Neural cell (in vitro differentiated cells): Measurements from ENCODE around the gene INPP5F.

Source experiments
- EZH2 ChIP-seq: fragments of 200-600, 300-800 bp; shearing (Covaris generic), sonication (generic); IDR thresholded peaks from 2 replicates; pipeline ENCODE4 v1.6.1; 2014; ENCODE audit warnings: antibody characterized with exemption, low read length, borderline replicate concordance, mild to moderate bottlenecking; ENCODE audit not compliant: insufficient read depth, poor library complexity, severe bottlenecking
- MXI1 ChIP-seq: fragments of 450-650 bp; conservative IDR thresholded peaks from 2 replicates; pipeline ENCODE4 v1.6.1; 2014; ENCODE audit warnings: antibody characterized with exemption, mild to moderate bottlenecking; ENCODE audit not compliant: poor library complexity, severe bottlenecking
- POLR2AphosphoS5 ChIP-seq: IDR thresholded peaks from 2 replicates; pipeline ENCODE4 v1.6.1; 2012
- TAF1 ChIP-seq: IDR thresholded peaks from 2 replicates; pipeline ENCODE4 v1.6.1; 2012; ENCODE audit warnings: low read depth
- TF ChIP-seq, protein P1 (sequence below): IDR thresholded peaks from 2 replicates; pipeline ENCODE4 v1.6.1; 2012; ENCODE audit warnings: borderline replicate concordance
- TF ChIP-seq, protein P2 (sequence below): fragments of 450-650 bp; IDR thresholded peaks from 2 replicates; pipeline ENCODE4 v1.5.1; 2014; ENCODE audit warnings: antibody characterized with exemption, mild to moderate bottlenecking, moderate library complexity; ENCODE audit not compliant: poor library complexity, severe bottlenecking

GRCh38 chr10:119691726-119692125 lies 34.1 kb upstream of the INPP5F start:
- TF ChIP-seq, protein P1, sequence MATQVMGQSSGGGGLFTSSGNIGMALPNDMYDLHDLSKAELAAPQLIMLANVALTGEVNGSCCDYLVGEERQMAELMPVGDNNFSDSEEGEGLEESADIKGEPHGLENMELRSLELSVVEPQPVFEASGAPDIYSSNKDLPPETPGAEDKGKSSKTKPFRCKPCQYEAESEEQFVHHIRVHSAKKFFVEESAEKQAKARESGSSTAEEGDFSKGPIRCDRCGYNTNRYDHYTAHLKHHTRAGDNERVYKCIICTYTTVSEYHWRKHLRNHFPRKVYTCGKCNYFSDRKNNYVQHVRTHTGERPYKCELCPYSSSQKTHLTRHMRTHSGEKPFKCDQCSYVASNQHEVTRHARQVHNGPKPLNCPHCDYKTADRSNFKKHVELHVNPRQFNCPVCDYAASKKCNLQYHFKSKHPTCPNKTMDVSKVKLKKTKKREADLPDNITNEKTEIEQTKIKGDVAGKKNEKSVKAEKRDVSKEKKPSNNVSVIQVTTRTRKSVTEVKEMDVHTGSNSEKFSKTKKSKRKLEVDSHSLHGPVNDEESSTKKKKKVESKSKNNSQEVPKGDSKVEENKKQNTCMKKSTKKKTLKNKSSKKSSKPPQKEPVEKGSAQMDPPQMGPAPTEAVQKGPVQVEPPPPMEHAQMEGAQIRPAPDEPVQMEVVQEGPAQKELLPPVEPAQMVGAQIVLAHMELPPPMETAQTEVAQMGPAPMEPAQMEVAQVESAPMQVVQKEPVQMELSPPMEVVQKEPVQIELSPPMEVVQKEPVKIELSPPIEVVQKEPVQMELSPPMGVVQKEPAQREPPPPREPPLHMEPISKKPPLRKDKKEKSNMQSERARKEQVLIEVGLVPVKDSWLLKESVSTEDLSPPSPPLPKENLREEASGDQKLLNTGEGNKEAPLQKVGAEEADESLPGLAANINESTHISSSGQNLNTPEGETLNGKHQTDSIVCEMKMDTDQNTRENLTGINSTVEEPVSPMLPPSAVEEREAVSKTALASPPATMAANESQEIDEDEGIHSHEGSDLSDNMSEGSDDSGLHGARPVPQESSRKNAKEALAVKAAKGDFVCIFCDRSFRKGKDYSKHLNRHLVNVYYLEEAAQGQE = no peak
- TF ChIP-seq, protein P2, sequence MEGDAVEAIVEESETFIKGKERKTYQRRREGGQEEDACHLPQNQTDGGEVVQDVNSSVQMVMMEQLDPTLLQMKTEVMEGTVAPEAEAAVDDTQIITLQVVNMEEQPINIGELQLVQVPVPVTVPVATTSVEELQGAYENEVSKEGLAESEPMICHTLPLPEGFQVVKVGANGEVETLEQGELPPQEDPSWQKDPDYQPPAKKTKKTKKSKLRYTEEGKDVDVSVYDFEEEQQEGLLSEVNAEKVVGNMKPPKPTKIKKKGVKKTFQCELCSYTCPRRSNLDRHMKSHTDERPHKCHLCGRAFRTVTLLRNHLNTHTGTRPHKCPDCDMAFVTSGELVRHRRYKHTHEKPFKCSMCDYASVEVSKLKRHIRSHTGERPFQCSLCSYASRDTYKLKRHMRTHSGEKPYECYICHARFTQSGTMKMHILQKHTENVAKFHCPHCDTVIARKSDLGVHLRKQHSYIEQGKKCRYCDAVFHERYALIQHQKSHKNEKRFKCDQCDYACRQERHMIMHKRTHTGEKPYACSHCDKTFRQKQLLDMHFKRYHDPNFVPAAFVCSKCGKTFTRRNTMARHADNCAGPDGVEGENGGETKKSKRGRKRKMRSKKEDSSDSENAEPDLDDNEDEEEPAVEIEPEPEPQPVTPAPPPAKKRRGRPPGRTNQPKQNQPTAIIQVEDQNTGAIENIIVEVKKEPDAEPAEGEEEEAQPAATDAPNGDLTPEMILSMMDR = no peak
- TF ChIP-seq EZH2 (no peak), TAF1 (no peak), MXI1 (no peak), POLR2AphosphoS5 (no peak)
